Lower lobe of right lung (tissue), 2 donors: ENCODE results near the gene SEC24C. TPM values are rescaled to one million over a fixed set of nuclear protein-coding genes. Genes with fewer than 3 reads are reported as not detected.

Experiments used
- ATAC-seq, 2 donors: fragments of 200-7000 bp; cut with Tn5 transposase; one replicate each; pipeline ENCODE4 v1.9.1; 2020 to 2022; ENCODE audit warnings: mild to moderate bottlenecking in 2 of 2, moderate library complexity in 2 of 2
- DNase-seq: peaks from one replicate; pipeline ENCODE4 v3.0.0-alpha.2; 2020
- H3K27ac ChIP-seq: fragments of 200-600 bp; one replicate; pipeline ENCODE4 v1.8.0; 2022
- H3K27me3 ChIP-seq: fragments of 200-600 bp; one replicate; pipeline ENCODE4 v1.8.0; 2022; ENCODE audit warnings: low read depth
- H3K36me3 ChIP-seq: fragments of 200-600 bp; one replicate; pipeline ENCODE4 v1.8.0; 2022; ENCODE audit warnings: mild to moderate bottlenecking
- H3K4me1 ChIP-seq: fragments of 200-600 bp; one replicate; pipeline ENCODE4 v1.8.0; 2022
- H3K4me3 ChIP-seq: fragments of 200-600 bp; one replicate; pipeline ENCODE4 v1.8.0; 2022; ENCODE audit warnings: mild to moderate bottlenecking
- H3K9me3 ChIP-seq: fragments of 200-600 bp; one replicate; pipeline ENCODE4 v1.8.0; 2022
- CTCF ChIP-seq: fragments of 200-600 bp; IDR thresholded peaks from one replicate; pipeline ENCODE4 v1.8.0; 2022; ENCODE audit warnings: antibody characterized with exemption, mild to moderate bottlenecking
- intact Hi-C: fragments of 100-400 bp; cut with DNase I; formaldehyde crosslinking; loops from one replicate; pipeline ENCODE4 v1.11.0; 2022
- total RNA-seq: library from RNA; stranded (reverse); fragmentation: NEBNext Ultra II Directional; extraction: Animal tissue kit (Norgen Biotek cat#: 25700); gene quantifications from one replicate; pipeline ENCODE4 v1.2.1, GENCODE V29; 2021
- donor health status: DM: no; HTN: yes; CAD: no; lungs with severe emphysema.

Gene SEC24C
- total RNA-seq, 1 donor from 2014 or later = 71.4 TPM

- ATAC-seq = no peak
- intact Hi-C loops = no loop called here
Observed at GRCh38 chr10:73800560-73801252, 56.5 kb downstream of the SEC24C start.

GRCh38 chr10:73801253-73801590 is 57.0 kb downstream of the SEC24C start:
- no peak for TF ChIP-seq CTCF
- H3K4me3 ChIP-seq = no peak overlapping the region
- ATAC-seq = no peak

More at GRCh38 chr10:73800560-73801252, 56.5 kb downstream of the SEC24C start:
- peaks cover 98% of the 10 kb centered on the region for H3K36me3 ChIP-seq
- no peak overlapping the region for H3K4me3 ChIP-seq
- H3K27me3 ChIP-seq = no peaks in the 10 kb centered on the region
- no peak for TF ChIP-seq CTCF
- H3K4me1 ChIP-seq = no peaks in the 10 kb centered on the region
- DNase-seq = no peak
- no peaks in the 10 kb centered on the region for H3K9me3 ChIP-seq
- H3K27ac ChIP-seq = no peak overlapping the region

GRCh38 chr10:73802276-73802991 is 58.3 kb downstream of the SEC24C start:
- peaks cover 7% of the 10 kb centered on the region for H3K4me1 ChIP-seq
- ATAC-seq = no peak
- intact Hi-C loops = no loop called here
- H3K4me3 ChIP-seq = no peak overlapping the region
- peaks cover 98% of the 10 kb centered on the region for H3K36me3 ChIP-seq
- no peak for DNase-seq
- no peaks in the 10 kb centered on the region for H3K9me3 ChIP-seq
- H3K27ac ChIP-seq = no peak overlapping the region
- no peaks in the 10 kb centered on the region for H3K27me3 ChIP-seq
- TF ChIP-seq CTCF = no peak

More at GRCh38 chr10:73801253-73801590, 57.0 kb downstream of the SEC24C start:
- intact Hi-C loops = no loop called here
- Histone ChIP-seq H3K27me3 (no peaks in the 10 kb centered on the region), H3K27ac (no peak overlapping the region), H3K36me3 (peaks cover 98% of the 10 kb centered on the region), H3K4me1 (no peaks in the 10 kb centered on the region), H3K9me3 (no peaks in the 10 kb centered on the region)
- no peak for DNase-seq

- Histone ChIP-seq H3K9me3 (no peaks in the 10 kb centered on the region), H3K27me3 (no peaks in the 10 kb centered on the region), H3K36me3 (peaks cover 98% of the 10 kb centered on the region), H3K27ac (no peak overlapping the region), H3K4me3 (no peak overlapping the region), H3K4me1 (peaks cover 7% of the 10 kb centered on the region)
- DNase-seq = no peak
- no peak for TF ChIP-seq CTCF
- intact Hi-C loops = no loop called here
- ATAC-seq = no peak
Observed at GRCh38 chr10:73803680-73804286, 59.6 kb downstream of the SEC24C start.

GRCh38 chr10:73806176-73806950 is 62.2 kb downstream of the SEC24C start:
- Histone ChIP-seq H3K4me1 (peaks cover 24% of the 10 kb centered on the region), H3K36me3 (peaks cover 75% of the 10 kb centered on the region), H3K27ac (no peak overlapping the region), H3K4me3 (peak overlapping the region; percentile 14), H3K27me3 (no peaks in the 10 kb centered on the region), H3K9me3 (no peaks in the 10 kb centered on the region)
- DNase-seq (no peak), ATAC-seq (no peak)
- intact Hi-C loops = no loop called here
- TF ChIP-seq CTCF = no peak
